Measurements from ENCODE around the gene NPAS3.

GRCh38 chr14:33676135-33676566, 737.5 kb downstream of the NPAS3 start:
- TF ChIP-seq GATA3 (IDR thresholded peaks at IDR 0.05; ENCODE audit: low read depth, low read length) (no peak), GATA2 (IDR thresholded peaks at IDR 0.05; ENCODE audit: low read depth, low read length) (no peak)
